Stimulated activated memory B cell treated with anti-CD40 and anti-IgM and Interleukin-4, amounts not matched to agents 10 μg/mL and 1 μg/mL and 100 μg/mL, for 72 hours (primary cell): ENCODE measurements around the gene BEST3.

Experiments
- ATAC-seq: fragments of 150-1000 bp; cut with Tn5 transposase; 2 replicates; pipeline ENCODE4 v1.10.0; 2021
- H3K27ac Mint-ChIP-seq: one replicate; pipeline ENCODE4 v1.8.0; 2022; ENCODE audit warnings: mild to moderate bottlenecking, mixed read lengths
- H3K27me3 Mint-ChIP-seq: one replicate; pipeline ENCODE4 v1.8.0; 2022; ENCODE audit warnings: mixed read lengths
- H3K36me3 Mint-ChIP-seq: one replicate; pipeline ENCODE4 v1.8.0; 2022; ENCODE audit warnings: mixed read lengths
- H3K4me1 Mint-ChIP-seq: one replicate; pipeline ENCODE4 v1.8.0; 2022; ENCODE audit warnings: mixed read lengths
- H3K4me3 Mint-ChIP-seq: one replicate; pipeline ENCODE4 v1.8.0; 2022; ENCODE audit warnings: mild to moderate bottlenecking, moderate library complexity, mixed read lengths
- H3K9me3 Mint-ChIP-seq: one replicate; pipeline ENCODE4 v1.8.0; 2022; ENCODE audit warnings: mixed read lengths

Gene BEST3

DNA sequence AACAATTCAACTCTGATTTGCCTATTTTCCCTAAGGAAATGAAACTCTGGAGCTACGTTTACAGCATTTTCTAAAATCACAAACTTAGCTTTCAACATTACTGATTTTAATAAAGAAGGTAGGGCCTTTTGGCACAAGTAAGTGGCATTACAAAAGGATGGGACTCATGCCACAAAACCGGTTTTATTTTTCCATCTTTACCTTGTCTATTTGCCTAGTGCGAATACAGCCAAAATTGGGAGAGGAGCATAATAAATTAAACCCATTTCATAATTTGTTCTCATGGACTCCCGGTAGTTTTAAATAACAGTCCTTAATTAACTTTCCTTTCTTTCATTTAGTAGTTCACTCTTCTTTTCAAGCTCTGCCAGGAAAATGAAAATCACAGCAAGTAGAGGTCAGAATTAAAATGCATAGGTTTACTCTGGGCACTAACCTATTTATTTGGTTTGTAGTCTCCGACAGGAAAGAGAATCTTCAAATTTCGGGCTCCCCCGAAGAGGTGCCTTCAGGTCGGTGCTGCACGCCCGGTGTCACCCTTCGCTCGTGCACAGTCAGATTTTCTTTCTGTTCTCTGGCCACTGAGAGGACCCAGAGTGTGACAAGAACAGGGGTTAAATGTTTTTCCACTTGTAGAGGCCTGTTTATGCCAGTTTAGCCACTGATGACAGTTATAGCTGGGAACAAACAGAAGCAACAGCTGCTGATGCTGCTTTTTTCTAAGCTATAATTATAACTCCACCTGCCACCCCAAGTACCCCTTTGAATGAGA, at the start of gene BEST3:
Gene BEST3 (minus strand): TSS at position 535 of the 772 bp plus-strand sequence. CDS start 1,505 bp downstream, outside the sequence.
- no peaks in the 10 kb centered on the region for H3K36me3 Mint-ChIP-seq
- no peak within 1 kb of the TSS for H3K4me3 Mint-ChIP-seq
- H3K27me3 Mint-ChIP-seq = peaks cover 8% of the 10 kb centered on the region
- no peak for ATAC-seq
- H3K9me3 Mint-ChIP-seq = no peaks in the 10 kb centered on the region
- no peak within 1 kb of the TSS for H3K27ac Mint-ChIP-seq
- no peaks in the 10 kb centered on the region for H3K4me1 Mint-ChIP-seq

- Mint-ChIP-seq H3K9me3 (no peaks in the 10 kb centered on the region), H3K27me3 (no peaks in the 10 kb centered on the region), H3K36me3 (no peaks in the 10 kb centered on the region), H3K4me3 (no peak overlapping the region), H3K4me1 (peaks cover 35% of the 10 kb centered on the region), H3K27ac (no peak overlapping the region)
- no peak for ATAC-seq
These were observed 45.0 kb upstream of the BEST3 start for GRCh38 chr12:69744109-69744508.

GRCh38 chr12:69739287-69740191, 40.4 kb upstream of the BEST3 start:
- Mint-ChIP-seq H3K4me3 (peak overlapping the region; percentile 85), H3K27ac (peak overlapping the region; percentile 74), H3K4me1 (peaks cover 34% of the 10 kb centered on the region), H3K36me3 (no peaks in the 10 kb centered on the region), H3K9me3 (no peaks in the 10 kb centered on the region), H3K27me3 (peaks cover 10% of the 10 kb centered on the region)
- ATAC-seq = peak; percentile 64

DNA sequence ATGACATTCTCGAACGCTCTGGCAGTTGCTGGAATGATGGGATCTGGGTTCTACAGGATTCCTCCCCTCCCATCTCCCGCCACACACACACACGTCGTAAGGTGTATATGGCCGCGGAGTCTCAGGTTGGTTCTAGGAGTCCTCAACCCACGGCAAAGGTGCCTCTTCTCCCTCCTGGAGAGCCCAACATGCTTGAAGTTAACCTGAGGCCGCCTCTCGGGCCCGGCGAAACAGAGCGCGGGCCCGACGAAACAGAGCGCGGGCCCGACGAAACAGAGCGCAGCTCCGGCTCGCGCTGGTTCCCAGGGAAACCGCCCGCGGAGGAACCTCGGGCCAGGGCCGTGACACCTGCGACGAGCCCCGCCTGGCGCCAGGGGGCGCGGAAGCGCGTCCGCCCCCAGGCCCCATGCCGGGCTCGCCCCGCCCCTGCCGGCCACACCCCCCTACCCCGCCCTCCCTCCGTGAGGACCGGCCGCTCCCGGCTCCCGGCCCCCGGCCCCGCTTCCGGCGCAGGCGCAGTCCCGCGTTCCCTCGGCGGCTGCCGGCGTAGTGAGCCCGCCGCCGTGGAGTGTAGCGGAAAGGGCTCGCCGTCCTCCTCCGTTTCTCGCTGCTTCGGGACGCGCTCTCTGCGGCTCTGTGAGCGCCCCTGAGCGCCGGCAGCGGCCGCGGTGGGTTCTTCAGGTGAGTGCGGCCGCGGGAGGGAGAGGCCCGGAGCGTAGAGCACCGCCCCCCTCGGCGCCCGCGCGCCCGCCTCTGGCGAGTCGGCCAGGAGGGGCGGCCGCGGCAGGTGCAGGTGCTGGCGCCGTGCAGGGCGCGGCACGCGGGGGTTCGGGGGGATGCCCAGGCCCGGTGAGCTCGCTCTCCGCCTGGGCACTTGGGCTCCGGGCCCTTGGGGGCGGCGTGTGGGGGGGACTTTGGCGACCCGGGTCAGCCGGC, 39.5 kb upstream of the BEST3 start, which contains the start of gene RAB3IP:
Gene RAB3IP (plus strand): TSS at position 510 of the 936 bp plus-strand sequence. CDS start 16,549 bp downstream, outside the sequence.
- H3K36me3 Mint-ChIP-seq = no peaks in the 10 kb centered on the region
- peak; percentile 96 for ATAC-seq
- H3K27me3 Mint-ChIP-seq = peaks cover 10% of the 10 kb centered on the region
- H3K9me3 Mint-ChIP-seq = no peaks in the 10 kb centered on the region
- peaks cover 34% of the 10 kb centered on the region for H3K4me1 Mint-ChIP-seq
- peak within 1 kb of the TSS; percentile 85 for H3K4me3 Mint-ChIP-seq
- peak within 1 kb of the TSS; percentile 74 for H3K27ac Mint-ChIP-seq

DNA sequence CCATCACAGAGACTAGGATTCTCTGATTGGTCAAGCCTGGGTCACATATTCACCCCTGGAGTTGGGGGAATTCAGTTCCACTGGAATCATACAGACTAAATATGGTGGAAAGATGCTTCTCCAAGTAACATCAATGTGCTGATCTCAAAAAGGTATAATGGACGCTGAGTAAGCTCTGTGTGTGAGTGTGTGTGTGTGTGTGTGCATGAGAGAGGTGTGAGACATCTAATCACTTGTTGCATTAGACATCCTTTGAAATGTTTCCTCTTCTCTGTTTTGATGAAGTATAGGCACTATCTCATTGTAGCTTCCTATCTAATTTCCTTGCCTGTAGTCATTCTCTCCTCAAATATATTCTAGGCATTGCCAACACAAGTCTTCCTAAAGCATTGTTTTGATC, 34.5 kb upstream of the BEST3 start:
- Mint-ChIP-seq H3K4me1 (peaks cover 5% of the 10 kb centered on the region), H3K4me3 (no peak overlapping the region), H3K27me3 (peaks cover 16% of the 10 kb centered on the region), H3K27ac (no peak overlapping the region), H3K9me3 (no peaks in the 10 kb centered on the region), H3K36me3 (no peaks in the 10 kb centered on the region)
- ATAC-seq = no peak

GRCh38 chr12:69732088-69732487, 33.0 kb upstream of the BEST3 start:
- Mint-ChIP-seq H3K27me3 (peaks cover 9% of the 10 kb centered on the region), H3K4me1 (no peaks in the 10 kb centered on the region), H3K9me3 (no peaks in the 10 kb centered on the region), H3K27ac (no peak overlapping the region), H3K4me3 (no peak overlapping the region), H3K36me3 (no peaks in the 10 kb centered on the region)
- ATAC-seq = no peak

- Mint-ChIP-seq H3K9me3 (peaks cover 3% of the 10 kb centered on the region), H3K4me3 (no peak overlapping the region), H3K27ac (no peak overlapping the region), H3K36me3 (no peaks in the 10 kb centered on the region), H3K4me1 (no peaks in the 10 kb centered on the region), H3K27me3 (peaks cover 15% of the 10 kb centered on the region)
- no peak for ATAC-seq
These were observed 27.8 kb upstream of the BEST3 start for GRCh38 chr12:69726922-69727321.

DNA sequence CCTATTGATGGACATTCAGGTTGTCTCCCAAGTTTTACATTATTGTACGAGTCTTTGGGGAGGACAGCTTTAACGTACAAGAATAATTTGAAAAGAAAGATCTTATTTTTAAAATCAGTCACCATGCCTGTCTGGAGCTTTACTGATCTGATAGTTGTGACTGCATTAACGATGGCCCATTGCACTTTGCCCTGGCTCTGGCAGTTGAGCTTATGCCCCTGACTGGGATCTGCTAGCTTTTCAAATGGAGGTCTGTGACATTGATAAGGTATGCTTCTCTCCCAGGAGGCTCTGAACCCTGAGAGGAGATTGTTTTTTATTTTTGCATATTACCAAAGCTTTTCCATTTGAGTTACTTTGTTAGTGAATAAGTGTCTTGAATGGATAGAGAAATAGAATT, 21.6 kb upstream of the BEST3 start:
- peaks cover 15% of the 10 kb centered on the region for H3K27me3 Mint-ChIP-seq
- H3K4me3 Mint-ChIP-seq = no peak overlapping the region
- ATAC-seq = no peak
- no peaks in the 10 kb centered on the region for H3K36me3 Mint-ChIP-seq
- peaks cover 3% of the 10 kb centered on the region for H3K9me3 Mint-ChIP-seq
- no peaks in the 10 kb centered on the region for H3K4me1 Mint-ChIP-seq
- no peak overlapping the region for H3K27ac Mint-ChIP-seq

GRCh38 chr12:69719336-69720316, 20.5 kb upstream of the BEST3 start:
- Mint-ChIP-seq H3K27ac (no peak overlapping the region), H3K36me3 (no peaks in the 10 kb centered on the region), H3K9me3 (peaks cover 3% of the 10 kb centered on the region), H3K4me1 (no peaks in the 10 kb centered on the region), H3K27me3 (peaks cover 7% of the 10 kb centered on the region), H3K4me3 (no peak overlapping the region)
- no peak for ATAC-seq

GRCh38 chr12:69714542-69714941, 15.4 kb upstream of the BEST3 start:
- Mint-ChIP-seq H3K27me3 (peaks cover 10% of the 10 kb centered on the region), H3K36me3 (no peaks in the 10 kb centered on the region), H3K4me3 (no peak overlapping the region)

GRCh38 chr12:69712826-69713225, 13.7 kb upstream of the BEST3 start:
- H3K27ac Mint-ChIP-seq = no peak overlapping the region
- ATAC-seq = no peak
- no peaks in the 10 kb centered on the region for H3K36me3 Mint-ChIP-seq
- H3K4me3 Mint-ChIP-seq = no peak overlapping the region
- H3K9me3 Mint-ChIP-seq = no peaks in the 10 kb centered on the region
- H3K4me1 Mint-ChIP-seq = no peaks in the 10 kb centered on the region
- peaks cover 10% of the 10 kb centered on the region for H3K27me3 Mint-ChIP-seq

More at GRCh38 chr12:69714542-69714941, 15.4 kb upstream of the BEST3 start:
- Mint-ChIP-seq H3K4me1 (no peaks in the 10 kb centered on the region), H3K27ac (no peak overlapping the region), H3K9me3 (no peaks in the 10 kb centered on the region)
- ATAC-seq = no peak

DNA sequence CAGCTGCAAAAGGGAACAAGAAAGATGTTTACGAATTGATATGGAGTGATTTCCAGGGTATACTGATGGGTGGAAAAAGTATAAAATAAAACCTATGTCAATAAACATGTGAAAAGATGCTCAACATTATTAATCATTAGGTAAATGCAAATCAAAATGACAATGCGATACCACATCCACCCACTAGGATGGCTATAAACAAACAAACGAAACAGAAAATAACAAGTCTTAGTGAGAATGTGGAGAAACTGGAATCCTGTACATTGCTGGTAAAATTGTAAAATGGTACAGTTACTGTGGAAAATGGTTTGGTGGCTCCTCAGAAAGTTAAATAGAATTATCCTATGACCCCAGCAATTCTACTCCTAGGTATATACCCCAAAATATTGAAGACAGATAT, 9.5 kb upstream of the BEST3 start:
- Mint-ChIP-seq H3K27me3 (peaks cover 28% of the 10 kb centered on the region), H3K4me1 (no peaks in the 10 kb centered on the region), H3K36me3 (no peaks in the 10 kb centered on the region), H3K27ac (no peak overlapping the region), H3K9me3 (no peaks in the 10 kb centered on the region), H3K4me3 (no peak overlapping the region)
- no peak for ATAC-seq

GRCh38 chr12:69704357-69704756, 5.3 kb upstream of the BEST3 start:
- ATAC-seq = no peak
- H3K4me3 Mint-ChIP-seq = no peak overlapping the region
- H3K36me3 Mint-ChIP-seq = no peaks in the 10 kb centered on the region
- H3K27ac Mint-ChIP-seq = no peak overlapping the region
- no peaks in the 10 kb centered on the region for H3K9me3 Mint-ChIP-seq
- H3K27me3 Mint-ChIP-seq = peaks cover 22% of the 10 kb centered on the region
- no peaks in the 10 kb centered on the region for H3K4me1 Mint-ChIP-seq

GRCh38 chr12:69703146-69703642, 4.1 kb upstream of the BEST3 start:
- H3K4me3 Mint-ChIP-seq = no peak overlapping the region

More at GRCh38 chr12:69703146-69703642, 4.1 kb upstream of the BEST3 start:
- H3K4me1 Mint-ChIP-seq = no peaks in the 10 kb centered on the region
- no peak overlapping the region for H3K27ac Mint-ChIP-seq
- no peaks in the 10 kb centered on the region for H3K36me3 Mint-ChIP-seq
- peaks cover 22% of the 10 kb centered on the region for H3K27me3 Mint-ChIP-seq
- ATAC-seq = no peak
- no peaks in the 10 kb centered on the region for H3K9me3 Mint-ChIP-seq
